PC-9 (cell line): ENCODE results near the gene CAB39L. TPM values are rescaled to one million over a fixed set of nuclear protein-coding genes. Genes with fewer than 3 reads are reported as not detected.

ENCODE experiments used
- BruUV-seq: library from RNA; stranded (reverse); fragments of 400-500 nt; replicated peaks from 2 replicates; lab custom pipeline; 2021; lab: Mats Ljungman, UMichigan
- CTCF ChIA-PET: fragments of 300-600 bp; sonication (Branson Sonifier 250); formaldehyde crosslinking; loops from one replicate; lab custom pipeline; 2022; ENCODE audit warnings: antibody characterized with exemption; lab: Charles Lee
- POLR2A ChIA-PET: fragments of 300-600 bp; sonication (Branson Sonifier 250); formaldehyde crosslinking; loops from one replicate; lab custom pipeline; 2022; ENCODE audit warnings: antibody characterized with exemption; ENCODE audit not compliant: unreplicated experiment; lab: Charles Lee
- DNase-seq, 2 experiments: peaks; one replicate each; pipeline versions ENCODE4 v3.0.0 to v3.0.0-alpha.2; 2015 to 2022; ENCODE audit warnings: mixed read lengths in 1 of 2
- H2AFZ ChIP-seq: fragments of 200-600 bp; sonication (generic); 2 replicates; pipeline ENCODE4 v1.8.1; 2017; ENCODE audit warnings: antibody characterized with exemption
- H3F3A ChIP-seq: fragments of 200-600 bp; sonication (generic); 2 replicates; pipeline ENCODE4 v1.8.1; 2017; ENCODE audit warnings: antibody characterized with exemption, mild to moderate bottlenecking, low read depth; ENCODE audit not compliant: insufficient read depth
- H3K27ac ChIP-seq: fragments of 200-600 bp; sonication (generic); 2 replicates; pipeline ENCODE4 v1.6.1; 2016; ENCODE audit warnings: mixed run types
- H3K27me3 ChIP-seq: fragments of 200-600 bp; sonication (generic); 2 replicates; pipeline ENCODE4 v1.6.1; 2016; ENCODE audit warnings: low read depth, mixed run types; ENCODE audit not compliant: insufficient read depth
- H3K36me3 ChIP-seq: fragments of 200-600 bp; sonication (generic); 2 replicates; pipeline ENCODE4 v1.6.1; 2016; ENCODE audit warnings: low read depth, mixed run types
- H3K4me1 ChIP-seq: fragments of 200-600 bp; sonication (generic); replicated peaks from 2 replicates; pipeline ENCODE4 v1.6.1; 2016; ENCODE audit warnings: mixed run types; ENCODE audit not compliant: insufficient read depth
- H3K4me2 ChIP-seq: fragments of 200-600 bp; sonication (generic); 2 replicates; pipeline ENCODE4 v1.6.1; 2017; ENCODE audit warnings: mixed run types
- H3K4me3 ChIP-seq: fragments of 200-600 bp; sonication (generic); 2 replicates; pipeline ENCODE4 v1.6.1; 2016; ENCODE audit warnings: mixed run types
- H3K79me2 ChIP-seq: fragments of 200-600 bp; sonication (generic); 2 replicates; pipeline ENCODE4 v1.6.1; 2017; ENCODE audit warnings: low read depth, mixed run types
- H3K9me2 ChIP-seq: fragments of 200-600 bp; sonication (generic); 2 replicates; pipeline ENCODE4 v1.8.1; 2017; ENCODE audit warnings: mild to moderate bottlenecking; ENCODE audit not compliant: insufficient read depth
- H3K9me3 ChIP-seq: fragments of 200-600 bp; sonication (generic); 2 replicates; pipeline ENCODE4 v1.8.1; 2016; ENCODE audit warnings: low read depth; ENCODE audit not compliant: insufficient read depth
- H4K20me1 ChIP-seq: fragments of 200-600 bp; sonication (generic); 2 replicates; pipeline ENCODE4 v1.8.1; 2017; ENCODE audit not compliant: insufficient read depth
- EZH2 ChIP-seq: fragments of 200-600 bp; sonication (generic); IDR thresholded peaks from 2 replicates; pipeline ENCODE4 v1.8.0; 2017; ENCODE audit warnings: antibody characterized with exemption, low read depth
- intact Hi-C: fragments of 100-400 bp; cut with micrococcal nuclease; formaldehyde crosslinking; loops from one replicate; pipeline ENCODE4 v1.10.0; 2022; ENCODE audit not compliant: unreplicated experiment
- total RNA-seq: library from RNA; stranded (reverse); gene quantifications from 2 replicates; pipeline ENCODE4 v1.2.3, GENCODE V29; 2021
- TF ChIP-seq, protein P1 (sequence below): fragments of 200-600 bp; sonication (generic); conservative IDR thresholded peaks from 2 replicates; pipeline ENCODE4 v1.6.1; 2017; ENCODE audit warnings: mixed run types, antibody characterized with exemption, mild to moderate bottlenecking, moderate library complexity

The CAB39L gene
- total RNA-seq, 1 experiment from 2014 or later = 10.7 TPM

DNA sequence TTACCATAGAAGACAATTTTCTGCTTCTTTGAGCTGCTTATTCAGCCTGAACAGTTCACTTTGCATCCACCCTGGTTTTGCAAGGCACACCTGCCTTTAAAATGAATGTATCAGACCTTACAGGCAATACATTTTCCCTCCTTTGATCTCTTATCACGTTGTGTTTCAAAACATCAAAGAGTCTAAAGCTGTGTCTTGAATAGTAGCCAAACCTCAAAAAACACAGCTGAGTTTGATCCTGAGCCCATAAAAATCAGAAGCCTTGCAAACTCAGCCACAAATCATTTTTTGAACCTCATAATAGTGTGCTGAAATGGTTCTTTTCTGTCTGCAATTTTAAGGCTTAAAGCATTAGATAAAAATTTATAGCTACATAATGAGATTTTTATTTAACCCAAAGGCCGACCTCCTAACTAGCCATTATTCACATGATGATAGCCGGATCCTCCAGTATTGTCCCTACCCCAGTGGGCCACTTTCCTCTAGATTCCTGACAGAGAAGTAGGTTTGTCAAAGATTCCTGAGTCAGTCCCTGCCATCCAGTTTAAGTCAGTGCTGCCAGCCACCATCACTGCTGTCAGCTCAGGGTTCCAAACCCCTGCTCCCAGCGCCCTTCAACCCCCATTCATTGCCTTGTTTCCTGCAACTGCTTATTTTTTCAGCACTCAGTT lies 71.8 kb downstream of the CAB39L start:
- Histone ChIP-seq H3K9me2 (no peaks in the 10 kb centered on the region), H3K9me3 (no peaks in the 10 kb centered on the region), H3K36me3 (no peaks in the 10 kb centered on the region), H3K4me2 (peak overlapping the region; percentile 22; the same call in 1 of the 2 replicates), H3K4me1 (peaks cover 30% of the 10 kb centered on the region), H4K20me1 (peaks cover 7% of the 10 kb centered on the region; the same call in 1 of the 2 replicates), H3K27ac (no peak overlapping the region), H3K4me3 (no peak overlapping the region), H3K79me2 (no peaks in the 10 kb centered on the region), H2AFZ (no peak overlapping the region), H3K27me3 (no peaks in the 10 kb centered on the region), H3F3A (peaks cover 16% of the 10 kb centered on the region)
- TF ChIP-seq, protein P1, sequence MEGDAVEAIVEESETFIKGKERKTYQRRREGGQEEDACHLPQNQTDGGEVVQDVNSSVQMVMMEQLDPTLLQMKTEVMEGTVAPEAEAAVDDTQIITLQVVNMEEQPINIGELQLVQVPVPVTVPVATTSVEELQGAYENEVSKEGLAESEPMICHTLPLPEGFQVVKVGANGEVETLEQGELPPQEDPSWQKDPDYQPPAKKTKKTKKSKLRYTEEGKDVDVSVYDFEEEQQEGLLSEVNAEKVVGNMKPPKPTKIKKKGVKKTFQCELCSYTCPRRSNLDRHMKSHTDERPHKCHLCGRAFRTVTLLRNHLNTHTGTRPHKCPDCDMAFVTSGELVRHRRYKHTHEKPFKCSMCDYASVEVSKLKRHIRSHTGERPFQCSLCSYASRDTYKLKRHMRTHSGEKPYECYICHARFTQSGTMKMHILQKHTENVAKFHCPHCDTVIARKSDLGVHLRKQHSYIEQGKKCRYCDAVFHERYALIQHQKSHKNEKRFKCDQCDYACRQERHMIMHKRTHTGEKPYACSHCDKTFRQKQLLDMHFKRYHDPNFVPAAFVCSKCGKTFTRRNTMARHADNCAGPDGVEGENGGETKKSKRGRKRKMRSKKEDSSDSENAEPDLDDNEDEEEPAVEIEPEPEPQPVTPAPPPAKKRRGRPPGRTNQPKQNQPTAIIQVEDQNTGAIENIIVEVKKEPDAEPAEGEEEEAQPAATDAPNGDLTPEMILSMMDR = no peak
- no peak for TF ChIP-seq EZH2
- ChIA-PET POLR2A (interaction anchor here (0.5 kb wide), 1 partner anchor 8 kb away, joined by 4 read pairs; no protein-coding TSS in a partner anchor), CTCF (no interaction called here)
- peak in 1 of 2 experiments; percentile 91 for DNase-seq
- intact Hi-C loops = no loop called here
- no TSS peak for BruUV-seq

DNA sequence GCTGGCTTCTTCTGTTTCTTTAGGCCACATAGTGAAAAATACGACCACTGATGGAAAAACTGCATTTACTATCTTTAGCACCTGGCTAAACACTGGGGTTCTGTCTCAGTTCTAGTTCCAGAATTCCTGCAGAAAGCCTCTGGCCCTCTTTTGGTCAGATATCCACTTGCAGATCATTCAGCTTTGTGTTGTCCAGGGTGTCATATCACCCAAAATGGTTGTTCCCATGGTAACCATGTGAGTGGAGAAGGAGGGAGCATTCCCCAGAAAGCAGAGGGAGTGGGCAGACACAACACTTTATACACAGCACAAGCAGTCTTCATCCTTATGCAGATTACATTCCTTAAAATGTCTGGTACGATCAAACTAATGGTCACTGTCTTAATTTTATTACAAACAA lies 73.5 kb downstream of the CAB39L start:
- Histone ChIP-seq H2AFZ (no peak overlapping the region), H3K9me3 (no peaks in the 10 kb centered on the region), H4K20me1 (peaks cover 7% of the 10 kb centered on the region; the same call in 1 of the 2 replicates), H3K9me2 (no peaks in the 10 kb centered on the region), H3K4me3 (no peak overlapping the region), H3K36me3 (no peaks in the 10 kb centered on the region), H3F3A (peaks cover 16% of the 10 kb centered on the region), H3K79me2 (no peaks in the 10 kb centered on the region), H3K27ac (no peak overlapping the region), H3K4me2 (no peak overlapping the region), H3K4me1 (peaks cover 30% of the 10 kb centered on the region), H3K27me3 (no peaks in the 10 kb centered on the region)
- intact Hi-C loops = no loop called here
- ChIA-PET POLR2A (no interaction called here), CTCF (interaction anchor here (0.6 kb wide), 1 partner anchor 22 kb away, joined by 3 read pairs; no protein-coding TSS in a partner anchor)
- TF ChIP-seq EZH2 = no peak
- TF ChIP-seq, protein P1 = no peak
- no peak for DNase-seq
- no TSS peak for BruUV-seq

DNA sequence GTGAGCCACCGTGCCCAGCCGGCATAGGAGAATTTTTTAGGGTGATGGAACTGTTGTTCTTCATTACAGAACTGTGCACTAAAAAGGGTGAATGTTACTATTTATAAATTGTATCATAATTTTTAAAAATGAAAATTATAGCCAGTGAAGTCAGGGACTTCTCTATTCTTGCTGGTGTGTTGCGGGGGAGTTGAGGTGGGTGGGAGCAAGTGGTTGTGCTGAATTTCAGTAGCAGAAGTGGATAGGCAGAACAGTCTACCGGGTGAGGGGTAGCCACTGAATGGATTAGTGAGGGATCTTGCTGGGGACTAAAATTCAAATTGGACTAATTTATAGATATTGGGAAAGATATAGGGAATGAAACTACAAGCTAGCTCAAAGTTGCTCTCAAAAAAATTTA lies 74.0 kb downstream of the CAB39L start:
- ChIA-PET POLR2A (no interaction called here), CTCF (no interaction called here)
- no peak for TF ChIP-seq EZH2
- TF ChIP-seq, protein P1 = no peak
- Histone ChIP-seq H3K4me3 (no peak overlapping the region), H3K27me3 (no peaks in the 10 kb centered on the region), H3K36me3 (no peaks in the 10 kb centered on the region), H3K9me3 (no peaks in the 10 kb centered on the region), H3F3A (peaks cover 16% of the 10 kb centered on the region), H2AFZ (no peak overlapping the region), H3K9me2 (no peaks in the 10 kb centered on the region), H4K20me1 (peaks cover 7% of the 10 kb centered on the region; the same call in 1 of the 2 replicates), H3K27ac (no peak overlapping the region), H3K79me2 (no peaks in the 10 kb centered on the region), H3K4me2 (no peak overlapping the region), H3K4me1 (peaks cover 25% of the 10 kb centered on the region)
- intact Hi-C loops = no loop called here
- no peak for DNase-seq
- no TSS peak for BruUV-seq
